ENCODE results near the gene RELN. TPM values are rescaled to one million over a fixed set of nuclear protein-coding genes. Genes with fewer than 3 reads are reported as not detected.
"Not testable (repeated sequence)": the region's sequence is repeated elsewhere in the genome, so short reads cannot be mapped to it uniquely, and the experiment has no call there.

The RELN gene
- total and polyA plus RNA-seq, 4 experiments from 2014 or later: not detected

DNA sequence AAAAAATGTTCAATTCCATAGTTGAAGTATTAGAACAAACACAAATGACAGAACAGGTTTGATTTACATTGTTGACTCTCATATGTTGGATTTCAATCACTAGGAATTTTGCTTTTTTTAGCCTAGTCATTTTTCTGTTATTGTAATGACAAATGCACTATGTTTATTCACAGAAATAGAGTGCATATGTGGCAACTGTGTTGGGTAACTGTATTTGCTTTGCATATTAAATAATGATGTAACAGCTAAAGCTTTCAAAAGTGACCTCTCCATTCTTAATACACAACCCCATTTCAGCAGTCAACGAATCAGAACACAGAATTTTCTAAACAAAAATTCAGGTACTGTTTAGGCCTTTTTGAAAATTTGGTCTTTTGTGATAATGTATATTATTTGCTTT lies 489.5 kb downstream of the RELN start:
- H3K36me3 Mint-ChIP-seq: no peaks in the 10 kb centered on the region
- intact Hi-C loops (cut with micrococcal nuclease): no loop called here
- ChIA-PET CTCF (ENCODE audit: partially characterized antibody) (no interaction called here), POLR2A (ENCODE audit: partially characterized antibody) (no interaction called here)
- Histone ChIP-seq H3K27me3 (ENCODE audit: insufficient read depth, low read length) (no peaks in the 10 kb centered on the region), H3K9me3 (ENCODE audit: control insufficient read depth in 1 of 2, low read length in 2 of 2) (no peaks in the 10 kb centered on the region), H3K4me1 (ENCODE audit: insufficient read depth, low read length) (no peaks in the 10 kb centered on the region), H3K36me3 (ENCODE audit: insufficient read depth, low read length) (no peaks in the 10 kb centered on the region), H3K4me3 (ENCODE audit: low read length in 2 of 2) (no peak overlapping the region), H3K27ac (ENCODE audit: low read depth, low read length) (no peak overlapping the region)
- H3K27me3 Mint-ChIP-seq: peaks cover 7 to 15% of the 10 kb centered on the region in 2 donors
- H3K4me3 Mint-ChIP-seq: no peak overlapping the region
- H3K4me1 Mint-ChIP-seq: peaks cover 0 to 2% (median 0%) of the 10 kb centered on the region in 4 donors
- no peak for DNase-seq
- H3K9me3 Mint-ChIP-seq: peaks cover 0 to 1% (median 0%) of the 10 kb centered on the region in 8 donors
- H3K27ac Mint-ChIP-seq: no peak overlapping the region

DNA sequence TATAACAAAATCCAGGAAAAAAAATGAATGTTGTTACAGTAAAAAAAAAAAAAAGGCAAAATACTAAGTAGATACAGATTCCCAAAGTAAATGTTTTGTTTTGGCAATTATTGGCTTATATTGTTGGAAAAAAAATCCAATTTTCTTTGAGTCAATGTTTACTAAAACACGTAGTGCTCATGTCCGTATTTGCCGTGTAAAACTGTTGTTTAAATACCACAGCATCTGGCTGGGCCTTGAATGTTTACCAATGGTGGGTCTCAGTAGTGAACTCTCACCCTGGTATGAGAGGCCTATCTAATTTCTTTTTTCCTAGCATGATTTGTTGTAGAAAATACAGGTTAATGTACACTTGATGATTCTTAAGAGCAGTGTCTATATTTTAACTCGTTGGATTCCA lies 502.0 kb downstream of the RELN start:
- no peak overlapping the region for H3K27ac Mint-ChIP-seq
- Histone ChIP-seq H3K27ac (ENCODE audit: low read depth, low read length) (no peak overlapping the region), H3K36me3 (ENCODE audit: insufficient read depth, low read length) (no peaks in the 10 kb centered on the region), H3K4me3 (ENCODE audit: low read length in 2 of 2) (no peak overlapping the region), H3K9me3 (ENCODE audit: control insufficient read depth in 1 of 2, low read length in 2 of 2) (no peaks in the 10 kb centered on the region), H3K27me3 (ENCODE audit: insufficient read depth, low read length) (no peaks in the 10 kb centered on the region), H3K4me1 (ENCODE audit: insufficient read depth, low read length) (no peaks in the 10 kb centered on the region)
- intact Hi-C loops (cut with micrococcal nuclease): no loop called here
- H3K27me3 Mint-ChIP-seq: peaks cover 5 to 7% of the 10 kb centered on the region in 2 donors
- no peak overlapping the region for H3K4me3 Mint-ChIP-seq
- H3K36me3 Mint-ChIP-seq: no peaks in the 10 kb centered on the region
- CTCF ChIA-PET (ENCODE audit: partially characterized antibody): no interaction called here
- H3K4me1 Mint-ChIP-seq: no peaks in the 10 kb centered on the region
- H3K9me3 Mint-ChIP-seq: no peaks in the 10 kb centered on the region
- POLR2A ChIA-PET (ENCODE audit: partially characterized antibody): no interaction called here
- DNase-seq: no peak

DNA sequence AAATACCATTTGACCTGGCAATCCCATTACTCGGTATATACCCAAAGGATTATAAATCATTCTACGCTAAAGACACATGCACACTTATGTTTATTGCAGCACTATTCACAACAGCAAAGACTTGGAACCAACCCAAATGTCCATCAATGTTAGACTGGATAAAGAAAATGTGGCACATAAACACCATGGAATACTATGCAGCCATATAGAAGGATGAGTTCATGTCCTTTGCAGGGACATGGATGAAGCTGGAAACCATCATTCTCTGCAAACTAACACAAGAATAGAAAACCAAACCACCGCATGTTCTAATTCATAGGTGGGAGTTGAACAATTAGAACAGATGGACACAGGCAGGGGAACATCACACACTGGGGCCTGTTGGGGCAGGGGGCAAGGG lies 502.6 kb downstream of the RELN start:
- H3K36me3 Mint-ChIP-seq; H3K27ac ChIP-seq (ENCODE audit: low read depth, low read length); DNase-seq; intact Hi-C loops (cut with micrococcal nuclease); H3K27me3 ChIP-seq (ENCODE audit: insufficient read depth, low read length); CTCF ChIA-PET (ENCODE audit: partially characterized antibody); H3K36me3 ChIP-seq (ENCODE audit: insufficient read depth, low read length); POLR2A ChIA-PET (ENCODE audit: partially characterized antibody); H3K9me3 ChIP-seq (ENCODE audit: control insufficient read depth in 1 of 2, low read length in 2 of 2); H3K4me3 Mint-ChIP-seq; H3K27me3 Mint-ChIP-seq; H3K9me3 Mint-ChIP-seq; H3K4me1 Mint-ChIP-seq; H3K4me3 ChIP-seq (ENCODE audit: low read length in 2 of 2); H3K4me1 ChIP-seq (ENCODE audit: insufficient read depth, low read length); H3K27ac Mint-ChIP-seq: not testable (repeated sequence)

DNA sequence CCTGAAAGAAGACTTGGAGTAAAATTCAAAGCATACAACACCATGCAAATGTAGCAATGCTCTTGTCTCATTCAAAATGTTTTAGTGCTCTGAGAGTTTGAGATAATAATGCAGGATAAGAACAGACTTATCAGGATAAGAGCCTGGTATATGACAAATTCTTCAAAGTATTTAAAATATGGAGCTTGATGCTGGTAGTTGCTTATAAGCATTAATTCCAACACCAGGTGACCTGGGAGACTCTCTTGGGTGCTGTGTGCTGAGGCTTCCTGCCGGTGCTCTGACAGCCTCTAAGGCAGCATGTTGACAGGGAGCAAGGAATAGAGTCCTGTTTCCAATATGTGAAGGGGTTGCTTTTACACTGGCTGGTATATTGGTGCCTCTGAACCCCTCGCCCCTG lies 508.7 kb downstream of the RELN start:
- no peaks in the 10 kb centered on the region for H3K4me1 Mint-ChIP-seq
- H3K27me3 Mint-ChIP-seq: peaks cover 14 to 19% of the 10 kb centered on the region in 2 donors
- CTCF ChIA-PET (ENCODE audit: partially characterized antibody): no interaction called here
- Histone ChIP-seq H3K27me3 (ENCODE audit: insufficient read depth, low read length) (no peaks in the 10 kb centered on the region), H3K9me3 (ENCODE audit: control insufficient read depth in 1 of 2, low read length in 2 of 2) (no peaks in the 10 kb centered on the region), H3K36me3 (ENCODE audit: insufficient read depth, low read length) (no peaks in the 10 kb centered on the region), H3K4me1 (ENCODE audit: insufficient read depth, low read length) (no peaks in the 10 kb centered on the region), H3K4me3 (ENCODE audit: low read length in 2 of 2) (no peak overlapping the region), H3K27ac (ENCODE audit: low read depth, low read length) (no peak overlapping the region)
- H3K27ac Mint-ChIP-seq: no peak overlapping the region
- DNase-seq: no peak
- H3K36me3 Mint-ChIP-seq: no peaks in the 10 kb centered on the region
- intact Hi-C loops (cut with micrococcal nuclease): no loop called here
- POLR2A ChIA-PET (ENCODE audit: partially characterized antibody): no interaction called here
- H3K4me3 Mint-ChIP-seq: no peak overlapping the region
- H3K9me3 Mint-ChIP-seq: no peaks in the 10 kb centered on the region

GRCh38 chr7:103474956-103475355 lies 514.5 kb downstream of the RELN start:
- Histone ChIP-seq H3K4me3 (ENCODE audit: low read length in 2 of 2) (no peak overlapping the region), H3K36me3 (ENCODE audit: insufficient read depth, low read length) (no peaks in the 10 kb centered on the region), H3K9me3 (ENCODE audit: control insufficient read depth in 1 of 2, low read length in 2 of 2) (no peaks in the 10 kb centered on the region), H3K4me1 (ENCODE audit: insufficient read depth, low read length) (no peaks in the 10 kb centered on the region), H3K27ac (ENCODE audit: low read depth, low read length) (no peak overlapping the region), H3K27me3 (ENCODE audit: insufficient read depth, low read length) (no peaks in the 10 kb centered on the region)
- peaks cover 0 to 3% (median 0%) of the 10 kb centered on the region in 4 donors for H3K4me1 Mint-ChIP-seq
- H3K9me3 Mint-ChIP-seq: no peaks in the 10 kb centered on the region
- no peak overlapping the region for H3K4me3 Mint-ChIP-seq
- H3K27me3 Mint-ChIP-seq: peaks cover 19 to 31% of the 10 kb centered on the region in 2 donors
- intact Hi-C loops (cut with micrococcal nuclease): no loop called here
- POLR2A ChIA-PET (ENCODE audit: partially characterized antibody): no interaction called here
- no peaks in the 10 kb centered on the region for H3K36me3 Mint-ChIP-seq
- CTCF ChIA-PET (ENCODE audit: partially characterized antibody): no interaction called here
- DNase-seq: no peak
- no peak overlapping the region for H3K27ac Mint-ChIP-seq

- no peak overlapping the region for H3K4me3 ChIP-seq (ENCODE audit: low read length in 2 of 2)
These were observed 520.1 kb downstream of the RELN start for GRCh38 chr7:103469095-103469948.

GRCh38 chr7:103466814-103467213 lies 522.6 kb downstream of the RELN start:
- POLR2A ChIA-PET (ENCODE audit: partially characterized antibody): no interaction called here
- CTCF ChIA-PET (ENCODE audit: partially characterized antibody): no interaction called here
- intact Hi-C loops (cut with micrococcal nuclease): no loop called here
- Histone ChIP-seq H3K36me3 (ENCODE audit: insufficient read depth, low read length) (no peaks in the 10 kb centered on the region), H3K9me3 (ENCODE audit: control insufficient read depth in 1 of 2, low read length in 2 of 2) (no peaks in the 10 kb centered on the region), H3K27ac (ENCODE audit: low read depth, low read length) (no peak overlapping the region), H3K27me3 (ENCODE audit: insufficient read depth, low read length) (no peaks in the 10 kb centered on the region), H3K4me1 (ENCODE audit: insufficient read depth, low read length) (no peaks in the 10 kb centered on the region), H3K4me3 (ENCODE audit: low read length in 2 of 2) (no peak overlapping the region)
- H3K27me3 Mint-ChIP-seq: peaks cover 15 to 29% of the 10 kb centered on the region in 2 donors
- H3K4me1 Mint-ChIP-seq: no peaks in the 10 kb centered on the region
- H3K27ac Mint-ChIP-seq: no peak overlapping the region
- peaks cover 0 to 5% (median 0%) of the 10 kb centered on the region in 8 donors for H3K9me3 Mint-ChIP-seq
- no peaks in the 10 kb centered on the region for H3K36me3 Mint-ChIP-seq
- no peak overlapping the region for H3K4me3 Mint-ChIP-seq
- DNase-seq: no peak

More at GRCh38 chr7:103469095-103469948, 520.1 kb downstream of the RELN start:
- peaks cover 13 to 25% of the 10 kb centered on the region in 2 donors for H3K27me3 Mint-ChIP-seq
- Histone ChIP-seq H3K27ac (ENCODE audit: low read depth, low read length) (no peak overlapping the region), H3K4me1 (ENCODE audit: insufficient read depth, low read length) (no peaks in the 10 kb centered on the region), H3K9me3 (ENCODE audit: control insufficient read depth in 1 of 2, low read length in 2 of 2) (no peaks in the 10 kb centered on the region), H3K27me3 (ENCODE audit: insufficient read depth, low read length) (no peaks in the 10 kb centered on the region), H3K36me3 (ENCODE audit: insufficient read depth, low read length) (no peaks in the 10 kb centered on the region)
- H3K4me3 Mint-ChIP-seq: no peak overlapping the region
- CTCF ChIA-PET (ENCODE audit: partially characterized antibody): no interaction called here
- no peaks in the 10 kb centered on the region for H3K36me3 Mint-ChIP-seq
- no peaks in the 10 kb centered on the region for H3K4me1 Mint-ChIP-seq
- no peak overlapping the region for H3K27ac Mint-ChIP-seq
- no peak for DNase-seq
- H3K9me3 Mint-ChIP-seq: no peaks in the 10 kb centered on the region
- POLR2A ChIA-PET (ENCODE audit: partially characterized antibody): no interaction called here
- intact Hi-C loops (cut with micrococcal nuclease): no loop called here

All from CD4-positive, alpha-beta memory T cell (primary cell).